HEK293 (cell line): Measurements from ENCODE around the gene PDSS2.

Source experiments
- CTCF ChIA-PET: fragments of 350-600 bp; formaldehyde crosslinking; extraction: SDS; loops from one replicate; lab custom pipeline; 2021; ENCODE audit warnings: antibody characterized with exemption; lab: Yijun Ruan, JAX
- POLR2A ChIA-PET: fragments of 300-600 bp; formaldehyde crosslinking; extraction: SDS; loops from one replicate; lab custom pipeline; 2020; ENCODE audit warnings: antibody characterized with exemption, inconsistent platforms; lab: Yijun Ruan, JAX
- H3K27ac ChIP-seq: fragments of 200-500 bp; sonication (Bioruptor generic); 2 replicates; pipeline ENCODE4 v1.5.1; 2014; ENCODE audit warnings: low read depth, low read length, control low read depth, inconsistent platforms; ENCODE audit errors: extremely low read depth
- H3K36me3 ChIP-seq, 2 experiments: fragments of 200-500 bp in 1 of 2; sonication (Bioruptor generic) in 1 of 2; 1 replicate in 1 of 2; 2 replicates in 1 of 2; pipeline ENCODE4 v1.5.1; 2014 to 2017; ENCODE audit warnings: inconsistent platforms in 2 of 2, low read length in 2 of 2; ENCODE audit not compliant: control insufficient read depth in 2 of 2, insufficient read depth in 1 of 2
- H3K4me1 ChIP-seq: fragments of 200-500 bp; sonication (Bioruptor generic); 2 replicates; pipeline ENCODE4 v1.5.1; 2014; ENCODE audit warnings: mild to moderate bottlenecking, low read length, inconsistent platforms; ENCODE audit not compliant: control insufficient read depth, insufficient read depth
- H3K4me3 ChIP-seq: 2 replicates; pipeline ENCODE4 v1.5.1; 2011; ENCODE audit warnings: low read depth, mild to moderate bottlenecking, control low read depth, low read length, moderate library complexity
- H3K9me3 ChIP-seq: fragments of 200-500 bp; sonication (Bioruptor generic); 2 replicates; pipeline ENCODE4 v1.5.1; 2014; ENCODE audit warnings: low read depth, low read length, inconsistent platforms; ENCODE audit not compliant: control insufficient read depth, insufficient read depth
- GLIS1 ChIP-seq: fragments of 450-650 bp; formaldehyde crosslinking; IDR thresholded peaks from 2 replicates; pipeline ENCODE4 v1.5.1; 2016; ENCODE audit warnings: missing biosample characterization, missing genetic modification characterization
- GLIS2 ChIP-seq: fragments of 450-650 bp; formaldehyde crosslinking; IDR thresholded peaks from 2 replicates; pipeline ENCODE4 v1.5.1; 2016; ENCODE audit warnings: missing biosample characterization, missing genetic modification characterization
- HOXC10 ChIP-seq: sonication (generic); formaldehyde crosslinking; IDR thresholded peaks from 2 replicates; pipeline ENCODE4 v1.8.1; 2023; ENCODE audit warnings: mild to moderate bottlenecking, missing genetic modification reagents
- MZF1 ChIP-seq: fragments of 450-650 bp; formaldehyde crosslinking; IDR thresholded peaks from 2 replicates; pipeline ENCODE4 v1.5.1; 2017; ENCODE audit warnings: missing biosample characterization, missing genetic modification characterization, borderline replicate concordance
- SCRT2 ChIP-seq: fragments of 450-650 bp; formaldehyde crosslinking; IDR thresholded peaks from 2 replicates; pipeline ENCODE4 v1.5.1; 2016; ENCODE audit warnings: missing biosample characterization, missing genetic modification characterization
- TRIM28 ChIP-seq: IDR thresholded peaks from 2 replicates; pipeline ENCODE4 v1.6.1; 2011; ENCODE audit warnings: low read length, control low read depth, borderline replicate concordance
- ZBTB17 ChIP-seq: fragments of 450-650 bp; formaldehyde crosslinking; IDR thresholded peaks from 2 replicates; pipeline ENCODE4 v1.5.1; 2016; ENCODE audit warnings: missing biosample characterization, missing genetic modification characterization
- ZBTB20 ChIP-seq: fragments of 450-650 bp; formaldehyde crosslinking; IDR thresholded peaks from 2 replicates; pipeline ENCODE4 v1.5.1; 2016; ENCODE audit warnings: missing biosample characterization, missing genetic modification characterization
- ZEB2 ChIP-seq: fragments of 450-650 bp; formaldehyde crosslinking; IDR thresholded peaks from 2 replicates; pipeline ENCODE4 v1.5.1; 2016; ENCODE audit warnings: missing biosample characterization, missing genetic modification characterization
- ZFHX2 ChIP-seq: fragments of 450-650 bp; formaldehyde crosslinking; conservative IDR thresholded peaks from 2 replicates; pipeline ENCODE4 v1.5.1; 2016; ENCODE audit warnings: missing biosample characterization, missing genetic modification characterization
- ZNF121 ChIP-seq: fragments of 450-650 bp; formaldehyde crosslinking; IDR thresholded peaks from 2 replicates; pipeline ENCODE4 v1.5.1; 2016; ENCODE audit warnings: missing biosample characterization, missing genetic modification characterization
- ZNF184 ChIP-seq: fragments of 450-650 bp; IDR thresholded peaks from 2 replicates; pipeline ENCODE4 v1.5.1; 2018; ENCODE audit warnings: missing biosample characterization, mild to moderate bottlenecking, missing genetic modification characterization
- ZNF214 ChIP-seq: fragments of 450-650 bp; formaldehyde crosslinking; IDR thresholded peaks from 2 replicates; pipeline ENCODE4 v1.5.1; 2017; ENCODE audit warnings: missing biosample characterization, mild to moderate bottlenecking, missing genetic modification characterization, borderline replicate concordance
- ZNF292 ChIP-seq: fragments of 450-650 bp; formaldehyde crosslinking; IDR thresholded peaks from 2 replicates; pipeline ENCODE4 v1.5.1; 2016; ENCODE audit warnings: low read depth, missing biosample characterization, missing genetic modification characterization, borderline replicate concordance
- ZNF335 ChIP-seq: fragments of 450-650 bp; formaldehyde crosslinking; conservative IDR thresholded peaks from 2 replicates; pipeline ENCODE4 v1.5.1; 2016; ENCODE audit warnings: missing biosample characterization, missing genetic modification characterization
- ZNF366 ChIP-seq: fragments of 450-650 bp; formaldehyde crosslinking; conservative IDR thresholded peaks from 2 replicates; pipeline ENCODE4 v1.5.1; 2016; ENCODE audit warnings: missing biosample characterization, missing genetic modification characterization
- ZNF510 ChIP-seq: fragments of 450-650 bp; formaldehyde crosslinking; IDR thresholded peaks from 2 replicates; pipeline ENCODE4 v1.5.1; 2018; ENCODE audit warnings: mild to moderate bottlenecking, missing genetic modification characterization, missing biosample characterization; ENCODE audit not compliant: insufficient replicate concordance
- ZNF514 ChIP-seq: fragments of 450-650 bp; formaldehyde crosslinking; IDR thresholded peaks from 2 replicates; pipeline ENCODE4 v1.5.1; 2016; ENCODE audit warnings: missing biosample characterization, missing genetic modification characterization
- ZNF629 ChIP-seq: fragments of 450-650 bp; formaldehyde crosslinking; IDR thresholded peaks from 2 replicates; pipeline ENCODE4 v1.5.1; 2017; ENCODE audit warnings: missing biosample characterization, missing genetic modification characterization
- ZNF707 ChIP-seq: fragments of 450-650 bp; formaldehyde crosslinking; IDR thresholded peaks from 2 replicates; pipeline ENCODE4 v1.5.1; 2016; ENCODE audit warnings: missing biosample characterization, missing genetic modification characterization
- ZNF776 ChIP-seq: fragments of 450-650 bp; formaldehyde crosslinking; IDR thresholded peaks from 2 replicates; pipeline ENCODE4 v1.5.0; 2017; ENCODE audit warnings: missing biosample characterization, missing genetic modification characterization, borderline replicate concordance
- ZNF837 ChIP-seq: fragments of 450-650 bp; formaldehyde crosslinking; IDR thresholded peaks from 2 replicates; pipeline ENCODE4 v1.5.1; 2016; ENCODE audit warnings: missing biosample characterization, missing genetic modification characterization
- TF ChIP-seq, protein P1 (sequence below): fragments of 450-650 bp; formaldehyde crosslinking; IDR thresholded peaks from 2 replicates; pipeline ENCODE4 v1.5.1; 2016; ENCODE audit warnings: missing biosample characterization, missing genetic modification characterization
- TF ChIP-seq, protein P2 (sequence below): fragments of 450-650 bp; formaldehyde crosslinking; IDR thresholded peaks from 2 replicates; pipeline ENCODE4 v1.5.0; 2017; ENCODE audit warnings: missing biosample characterization, missing genetic modification characterization, borderline replicate concordance
- TF ChIP-seq, protein P3 (sequence below): fragments of 450-650 bp; formaldehyde crosslinking; IDR thresholded peaks from 2 replicates; pipeline ENCODE4 v1.5.1; 2016; ENCODE audit warnings: missing biosample characterization, missing genetic modification characterization
- TF ChIP-seq, protein P4 (sequence below): fragments of 450-650 bp; formaldehyde crosslinking; IDR thresholded peaks from 2 replicates; pipeline ENCODE4 v1.5.1; 2016; ENCODE audit warnings: missing biosample characterization, missing genetic modification characterization

The PDSS2 gene

DNA sequence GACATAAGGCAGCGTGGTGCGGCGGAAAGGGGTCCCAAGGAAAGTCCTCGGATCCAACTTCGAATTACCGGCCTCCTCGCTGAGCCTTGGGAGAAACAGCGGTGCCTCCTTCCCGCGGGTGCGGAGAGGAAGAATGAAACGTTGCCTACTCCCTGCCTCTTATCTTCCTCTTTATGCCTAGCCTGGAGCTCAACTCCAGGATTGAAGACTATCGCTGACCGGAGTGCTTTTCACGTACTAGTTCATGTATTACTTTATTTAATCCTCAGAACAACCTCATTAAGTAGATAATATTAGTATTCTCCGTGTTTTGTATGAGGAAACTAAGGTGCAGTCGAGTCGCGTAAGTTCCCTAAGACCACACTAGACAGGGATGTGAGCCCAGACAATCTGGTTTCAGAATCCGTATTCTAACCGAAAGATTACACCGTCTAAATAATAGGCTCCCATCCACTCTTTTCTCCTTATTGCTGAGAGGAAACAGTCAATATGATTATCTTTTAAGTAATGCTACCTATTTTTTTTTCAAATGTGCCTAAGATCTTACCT, 793 bp upstream of the PDSS2 start (continued):
- TF ChIP-seq ZNF335 (tag by site-specific recombination): 0 out of 2 replicates have a peak, but pooled peaks have one; percentile 4
- no peak for TF ChIP-seq ZNF837 (tag by site-specific recombination)
- TF ChIP-seq ZNF707 (tag by site-specific recombination): no peak

DNA sequence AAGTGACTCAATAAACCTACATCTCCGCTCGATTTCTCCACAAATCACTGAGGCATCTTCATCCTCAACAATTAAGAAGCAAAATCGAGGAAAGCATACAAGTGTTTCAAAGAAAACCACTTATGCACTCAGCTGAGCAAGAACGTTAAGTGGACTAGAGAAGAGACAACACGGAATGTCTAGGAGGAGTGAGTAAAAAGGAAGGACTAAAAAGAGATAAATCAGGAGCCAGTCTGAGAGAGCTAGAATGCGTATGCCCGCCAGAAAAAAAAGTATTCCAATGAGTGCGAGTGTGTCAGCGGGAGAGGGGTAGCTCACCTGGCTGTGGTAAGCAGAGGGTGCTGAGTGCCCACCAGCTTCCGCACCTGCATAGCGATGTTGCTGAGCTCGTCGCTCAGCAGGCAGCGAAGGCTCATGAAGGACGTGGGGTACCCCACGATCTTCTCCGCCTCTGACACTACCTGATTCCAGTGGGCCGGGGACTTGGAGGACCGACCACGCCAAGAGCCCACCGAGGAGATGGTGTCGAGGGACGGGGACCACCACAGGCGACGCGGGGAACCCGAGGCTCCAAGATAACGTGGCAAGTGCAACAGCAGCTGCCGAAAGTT, 587 bp downstream of the PDSS2 start:
- peak; percentile 7; the same call in 1 of the 2 replicates for TF ChIP-seq HOXC10 (CRISPR knock-in tag)
- peak; percentile 75; the same call in 1 of the 2 replicates for TF ChIP-seq ZNF121
- peak; percentile 52 for TF ChIP-seq ZNF366
- no peak for TF ChIP-seq ZNF292 (tag by site-specific recombination)
- TF ChIP-seq ZNF629: no peak
- TF ChIP-seq, protein P1, sequence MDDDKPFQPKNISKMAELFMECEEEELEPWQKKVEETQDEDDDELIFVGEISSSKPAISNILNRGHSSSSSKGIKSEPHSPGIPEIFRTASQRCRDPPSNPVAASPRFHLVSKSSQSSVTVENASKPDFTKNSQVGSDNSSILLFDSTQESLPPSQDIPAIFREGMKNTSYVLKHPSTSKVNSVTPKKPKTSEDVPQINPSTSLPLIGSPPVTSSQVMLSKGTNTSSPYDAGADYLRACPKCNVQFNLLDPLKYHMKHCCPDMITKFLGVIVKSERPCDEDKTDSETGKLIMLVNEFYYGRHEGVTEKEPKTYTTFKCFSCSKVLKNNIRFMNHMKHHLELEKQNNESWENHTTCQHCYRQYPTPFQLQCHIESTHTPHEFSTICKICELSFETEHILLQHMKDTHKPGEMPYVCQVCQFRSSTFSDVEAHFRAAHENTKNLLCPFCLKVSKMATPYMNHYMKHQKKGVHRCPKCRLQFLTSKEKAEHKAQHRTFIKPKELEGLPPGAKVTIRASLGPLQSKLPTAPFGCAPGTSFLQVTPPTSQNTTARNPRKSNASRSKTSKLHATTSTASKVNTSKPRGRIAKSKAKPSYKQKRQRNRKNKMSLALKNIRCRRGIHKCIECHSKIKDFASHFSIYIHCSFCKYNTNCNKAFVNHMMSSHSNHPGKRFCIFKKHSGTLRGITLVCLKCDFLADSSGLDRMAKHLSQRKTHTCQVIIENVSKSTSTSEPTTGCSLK (tag by site-specific recombination): no peak
- no peak for TF ChIP-seq GLIS1
- no peak for TF ChIP-seq ZNF776 (tag by site-specific recombination)
- TF ChIP-seq ZBTB17 (tag by site-specific recombination): peak; percentile 85
- no peak for TF ChIP-seq ZNF514 (tag by site-specific recombination)
- TF ChIP-seq TRIM28: no peak
- TF ChIP-seq ZBTB20 (tag by site-specific recombination): 0 out of 2 replicates have a peak, but pooled peaks have one; percentile 40
- TF ChIP-seq ZNF510 (tag by site-specific recombination): no peak
- TF ChIP-seq GLIS2 (tag by site-specific recombination): peak; percentile 72
- TF ChIP-seq ZNF214: no peak
- 0 out of 2 replicates have a peak, but pooled peaks have one; percentile 26 for TF ChIP-seq ZEB2 (tag by site-specific recombination)
- TF ChIP-seq, protein P2, sequence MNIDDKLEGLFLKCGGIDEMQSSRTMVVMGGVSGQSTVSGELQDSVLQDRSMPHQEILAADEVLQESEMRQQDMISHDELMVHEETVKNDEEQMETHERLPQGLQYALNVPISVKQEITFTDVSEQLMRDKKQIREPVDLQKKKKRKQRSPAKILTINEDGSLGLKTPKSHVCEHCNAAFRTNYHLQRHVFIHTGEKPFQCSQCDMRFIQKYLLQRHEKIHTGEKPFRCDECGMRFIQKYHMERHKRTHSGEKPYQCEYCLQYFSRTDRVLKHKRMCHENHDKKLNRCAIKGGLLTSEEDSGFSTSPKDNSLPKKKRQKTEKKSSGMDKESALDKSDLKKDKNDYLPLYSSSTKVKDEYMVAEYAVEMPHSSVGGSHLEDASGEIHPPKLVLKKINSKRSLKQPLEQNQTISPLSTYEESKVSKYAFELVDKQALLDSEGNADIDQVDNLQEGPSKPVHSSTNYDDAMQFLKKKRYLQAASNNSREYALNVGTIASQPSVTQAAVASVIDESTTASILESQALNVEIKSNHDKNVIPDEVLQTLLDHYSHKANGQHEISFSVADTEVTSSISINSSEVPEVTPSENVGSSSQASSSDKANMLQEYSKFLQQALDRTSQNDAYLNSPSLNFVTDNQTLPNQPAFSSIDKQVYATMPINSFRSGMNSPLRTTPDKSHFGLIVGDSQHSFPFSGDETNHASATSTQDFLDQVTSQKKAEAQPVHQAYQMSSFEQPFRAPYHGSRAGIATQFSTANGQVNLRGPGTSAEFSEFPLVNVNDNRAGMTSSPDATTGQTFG (tag by site-specific recombination): no peak
- no peak for TF ChIP-seq ZNF184 (tag by site-specific recombination)
- 0 out of 2 replicates have a peak, but pooled peaks have one; percentile 24 for TF ChIP-seq SCRT2
- no peak for TF ChIP-seq MZF1 (tag by site-specific recombination)
- TF ChIP-seq, protein P3, sequence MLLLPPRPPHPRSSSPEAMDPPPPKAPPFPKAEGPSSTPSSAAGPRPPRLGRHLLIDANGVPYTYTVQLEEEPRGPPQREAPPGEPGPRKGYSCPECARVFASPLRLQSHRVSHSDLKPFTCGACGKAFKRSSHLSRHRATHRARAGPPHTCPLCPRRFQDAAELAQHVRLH (tag by site-specific recombination): no peak
- TF ChIP-seq, protein P4, sequence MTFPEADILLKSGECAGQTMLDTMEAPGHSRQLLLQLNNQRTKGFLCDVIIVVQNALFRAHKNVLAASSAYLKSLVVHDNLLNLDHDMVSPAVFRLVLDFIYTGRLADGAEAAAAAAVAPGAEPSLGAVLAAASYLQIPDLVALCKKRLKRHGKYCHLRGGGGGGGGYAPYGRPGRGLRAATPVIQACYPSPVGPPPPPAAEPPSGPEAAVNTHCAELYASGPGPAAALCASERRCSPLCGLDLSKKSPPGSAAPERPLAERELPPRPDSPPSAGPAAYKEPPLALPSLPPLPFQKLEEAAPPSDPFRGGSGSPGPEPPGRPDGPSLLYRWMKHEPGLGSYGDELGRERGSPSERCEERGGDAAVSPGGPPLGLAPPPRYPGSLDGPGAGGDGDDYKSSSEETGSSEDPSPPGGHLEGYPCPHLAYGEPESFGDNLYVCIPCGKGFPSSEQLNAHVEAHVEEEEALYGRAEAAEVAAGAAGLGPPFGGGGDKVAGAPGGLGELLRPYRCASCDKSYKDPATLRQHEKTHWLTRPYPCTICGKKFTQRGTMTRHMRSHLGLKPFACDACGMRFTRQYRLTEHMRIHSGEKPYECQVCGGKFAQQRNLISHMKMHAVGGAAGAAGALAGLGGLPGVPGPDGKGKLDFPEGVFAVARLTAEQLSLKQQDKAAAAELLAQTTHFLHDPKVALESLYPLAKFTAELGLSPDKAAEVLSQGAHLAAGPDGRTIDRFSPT (tag by site-specific recombination): 0 out of 2 replicates have a peak, but pooled peaks have one; percentile 21
- no peak for TF ChIP-seq ZFHX2 (tag by site-specific recombination)
- peak; percentile 65 for TF ChIP-seq ZNF335 (tag by site-specific recombination)
- TF ChIP-seq, all 188 proteins: peak for 10
- no peaks in the 10 kb centered on the region; the same call in 1 of the 2 replicates for H3K4me1 ChIP-seq
- ChIA-PET CTCF (interaction anchor here (0.6 to 3.4 kb wide), 22 partner anchors 10 to 498 kb away, joined by 3 to 21 read pairs (median 4); no protein-coding TSS in a partner anchor), POLR2A (interaction anchor here (0.6 to 3.1 kb wide), 37 partner anchors 7 to 499 kb away, joined by 3 to 104 read pairs (median 4); partner anchors contain the start of genes BEND3, SEC63 and SOBP)
- no peaks in the 10 kb centered on the region for H3K9me3 ChIP-seq
- peak overlapping the region; percentile 70 for H3K4me3 ChIP-seq
- H3K27ac ChIP-seq: peak overlapping the region; percentile 91
- no peaks in the 10 kb centered on the region for H3K36me3 ChIP-seq
